OCI-LY7 (cell line): ENCODE data around the gene VMO1.

Source experiments
- EZH2phosphoT487 ChIP-seq: fragments of 200-600 bp; sonication (generic); IDR thresholded peaks from 2 replicates; pipeline ENCODE4 v1.6.1; 2018; ENCODE audit warnings: low read depth, borderline replicate concordance, mild to moderate bottlenecking, mixed run types, antibody characterized with exemption, low read length, moderate library complexity, mixed read lengths
- TF ChIP-seq, protein P1 (sequence below): fragments of 200-600 bp; sonication (generic); conservative IDR thresholded peaks from 2 replicates; pipeline ENCODE4 v1.5.1; 2014; ENCODE audit warnings: mild to moderate bottlenecking, antibody characterized with exemption, low read length, moderate library complexity, mixed read lengths

GRCh38 chr17:4806456-4806776, 20.3 kb upstream of the VMO1 start:
- TF ChIP-seq, protein P1, sequence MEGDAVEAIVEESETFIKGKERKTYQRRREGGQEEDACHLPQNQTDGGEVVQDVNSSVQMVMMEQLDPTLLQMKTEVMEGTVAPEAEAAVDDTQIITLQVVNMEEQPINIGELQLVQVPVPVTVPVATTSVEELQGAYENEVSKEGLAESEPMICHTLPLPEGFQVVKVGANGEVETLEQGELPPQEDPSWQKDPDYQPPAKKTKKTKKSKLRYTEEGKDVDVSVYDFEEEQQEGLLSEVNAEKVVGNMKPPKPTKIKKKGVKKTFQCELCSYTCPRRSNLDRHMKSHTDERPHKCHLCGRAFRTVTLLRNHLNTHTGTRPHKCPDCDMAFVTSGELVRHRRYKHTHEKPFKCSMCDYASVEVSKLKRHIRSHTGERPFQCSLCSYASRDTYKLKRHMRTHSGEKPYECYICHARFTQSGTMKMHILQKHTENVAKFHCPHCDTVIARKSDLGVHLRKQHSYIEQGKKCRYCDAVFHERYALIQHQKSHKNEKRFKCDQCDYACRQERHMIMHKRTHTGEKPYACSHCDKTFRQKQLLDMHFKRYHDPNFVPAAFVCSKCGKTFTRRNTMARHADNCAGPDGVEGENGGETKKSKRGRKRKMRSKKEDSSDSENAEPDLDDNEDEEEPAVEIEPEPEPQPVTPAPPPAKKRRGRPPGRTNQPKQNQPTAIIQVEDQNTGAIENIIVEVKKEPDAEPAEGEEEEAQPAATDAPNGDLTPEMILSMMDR, result no peak
- TF ChIP-seq EZH2phosphoT487, result no peak
